ENCODE results near the gene FHIT.
"Not testable (repeated sequence)": the region's sequence is repeated elsewhere in the genome, so short reads cannot be mapped to it uniquely, and the experiment has no call there.

Gene FHIT

DNA sequence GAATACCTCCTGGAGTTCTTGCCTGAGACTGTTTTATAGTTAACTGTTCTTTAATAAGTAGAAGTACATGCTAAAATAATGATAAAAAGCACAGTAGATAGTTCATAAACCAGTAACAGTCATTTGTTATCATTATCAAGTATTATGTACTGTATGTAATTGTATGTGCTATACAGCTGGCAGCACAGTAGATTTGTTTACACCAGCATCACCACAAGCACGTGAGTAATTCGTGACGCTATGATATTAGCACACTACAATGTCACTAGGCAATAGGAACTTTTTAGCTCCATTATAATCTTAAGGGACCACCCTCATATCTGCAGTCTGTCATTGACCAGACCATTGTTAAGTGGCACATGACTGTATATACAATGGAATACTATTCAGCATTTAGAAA, 534.7 kb downstream of the FHIT start:
- DNase-seq (ENCODE audit: low read depth in 3 of 3), result no peak

DNA sequence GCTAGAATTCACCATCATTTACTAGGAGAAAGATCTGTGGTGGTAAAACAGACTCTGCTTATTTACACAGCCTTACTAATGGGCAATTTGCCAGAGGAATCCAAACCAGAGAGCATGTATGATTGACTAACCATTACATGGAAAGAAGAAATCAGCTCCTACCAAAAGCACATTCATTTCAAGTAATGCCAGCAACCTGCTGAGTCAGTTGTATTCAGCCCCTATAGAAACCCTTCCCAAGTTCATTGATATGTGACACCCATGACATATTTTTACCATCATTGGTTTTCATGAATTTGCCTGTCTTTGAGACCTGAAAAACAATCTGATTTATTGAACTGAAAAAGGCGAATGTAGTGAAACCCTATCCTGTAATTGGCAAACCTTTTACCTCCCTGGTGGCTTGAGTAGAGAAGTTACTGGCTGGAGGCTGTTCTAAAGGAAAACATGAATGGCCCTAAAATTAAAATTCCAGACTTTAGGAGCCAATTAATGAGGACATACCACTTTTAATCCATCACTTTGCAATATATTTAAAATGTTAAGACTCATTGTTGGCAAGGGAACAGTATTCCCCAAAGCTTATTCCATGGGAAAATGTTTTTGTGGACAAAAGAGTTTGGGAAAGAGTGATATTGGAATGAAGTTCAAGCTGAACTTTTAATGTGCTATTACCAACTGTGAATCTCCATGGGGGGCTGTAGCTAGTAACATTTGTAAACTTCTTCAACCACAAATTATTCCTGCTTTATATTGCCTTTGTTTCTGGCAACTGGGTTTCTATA, 542.9 kb downstream of the FHIT start:
- no peak for DNase-seq (ENCODE audit: low read depth in 3 of 3)

DNA sequence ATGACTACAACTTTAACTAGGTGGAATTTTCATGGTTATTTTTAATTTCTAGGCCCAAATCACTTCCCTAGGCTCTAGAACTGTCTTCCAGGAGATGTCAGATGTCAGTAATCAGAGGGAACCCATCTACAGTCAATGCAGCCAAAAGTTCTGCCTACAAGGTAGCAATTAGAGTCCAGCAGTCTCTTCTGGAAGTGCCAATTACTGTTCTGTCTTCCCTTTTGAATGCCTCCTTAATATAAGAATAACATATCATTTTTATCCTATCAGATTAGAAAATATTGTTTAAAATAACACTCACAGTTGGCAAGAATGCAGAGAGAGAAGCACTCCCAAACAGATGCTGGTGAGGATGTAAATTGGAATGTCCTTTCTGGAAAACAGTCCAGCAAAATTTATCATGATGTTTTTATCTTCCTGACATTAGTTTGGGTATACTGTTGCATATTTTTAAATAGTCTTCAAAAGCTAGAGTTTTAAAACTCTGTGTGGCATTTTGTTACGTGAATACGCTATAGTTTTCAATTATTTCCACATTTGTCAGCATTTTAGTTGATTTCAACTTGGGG, 543.7 kb downstream of the FHIT start:
- DNase-seq (ENCODE audit: low read depth in 3 of 3), result no peak

DNA sequence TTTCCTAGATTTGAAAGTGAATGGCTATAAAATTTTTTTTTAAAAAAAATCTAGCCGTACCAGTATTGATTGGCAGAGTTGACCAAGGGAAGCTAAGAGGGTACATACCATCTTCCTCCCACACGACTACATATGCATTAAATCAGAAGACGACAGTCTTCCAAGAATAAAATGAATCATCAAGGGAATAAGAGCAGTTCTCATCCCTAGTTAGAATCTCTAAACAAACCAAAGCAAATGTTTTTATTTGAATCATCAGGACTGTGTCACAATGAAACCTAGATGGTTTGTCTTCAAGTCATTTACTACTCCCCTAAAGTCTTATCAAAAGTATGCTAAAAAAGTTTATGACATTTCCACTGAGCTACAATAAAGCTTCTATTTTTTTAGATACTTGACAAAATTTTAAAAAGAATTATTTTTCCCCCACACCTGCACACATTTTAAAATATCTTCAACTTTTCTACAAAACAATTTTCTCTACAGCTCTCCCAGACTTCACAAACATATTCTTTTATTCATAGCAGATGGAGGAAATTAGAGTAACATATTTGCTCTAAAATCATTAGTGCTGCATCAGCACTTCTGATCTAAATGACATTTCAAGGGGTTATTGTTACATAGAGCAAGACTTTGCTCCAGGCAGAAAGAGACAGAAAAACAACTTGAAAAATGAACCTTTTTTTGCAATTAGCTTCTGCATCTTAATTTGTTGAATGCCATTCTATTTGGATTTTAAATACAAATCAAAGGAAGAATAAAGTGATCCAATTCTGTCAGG, 547.1 kb downstream of the FHIT start:
- no peak for DNase-seq (ENCODE audit: low read depth in 3 of 3)

DNA sequence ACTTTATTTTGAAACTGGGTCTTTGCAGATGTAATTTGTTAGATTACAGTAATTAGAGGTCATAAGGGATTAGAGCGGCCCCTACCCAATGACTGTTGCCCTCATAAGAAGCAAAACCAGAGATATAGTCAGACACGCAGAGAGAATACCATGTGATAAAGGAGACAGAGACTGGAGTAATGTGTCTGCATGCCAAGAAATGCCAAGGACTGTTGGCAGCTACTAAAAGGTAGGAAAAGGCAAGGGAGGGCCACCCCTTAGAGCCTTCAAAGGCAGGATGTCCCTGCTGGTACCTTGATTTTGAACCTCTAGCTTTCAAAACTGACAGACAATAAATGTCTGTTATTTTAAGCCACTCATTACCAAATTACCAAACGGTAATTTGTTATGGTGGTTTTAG, 548.2 kb downstream of the FHIT start:
- no peak for DNase-seq (ENCODE audit: low read depth in 3 of 3)

DNA sequence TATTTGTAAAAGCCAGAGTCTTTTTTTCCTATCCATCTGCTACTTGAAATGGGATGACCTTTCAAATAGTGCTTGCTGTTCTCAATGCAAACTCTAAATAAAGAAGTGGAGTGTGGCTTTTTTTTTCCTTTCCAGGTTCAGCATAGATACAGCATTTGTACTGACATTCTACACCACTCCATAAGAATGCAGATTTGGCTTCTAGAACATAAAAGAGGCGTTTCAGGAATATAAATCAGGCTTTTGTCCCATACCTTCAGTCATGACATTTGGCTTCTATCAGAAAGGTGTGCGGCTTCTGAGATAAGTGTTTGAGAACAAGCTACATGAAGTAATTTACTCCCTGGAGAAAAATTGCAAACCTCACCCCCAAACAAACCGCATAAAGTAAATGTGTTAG, 553.1 kb downstream of the FHIT start:
- DNase-seq (ENCODE audit: low read depth in 3 of 3), result no peak

DNA sequence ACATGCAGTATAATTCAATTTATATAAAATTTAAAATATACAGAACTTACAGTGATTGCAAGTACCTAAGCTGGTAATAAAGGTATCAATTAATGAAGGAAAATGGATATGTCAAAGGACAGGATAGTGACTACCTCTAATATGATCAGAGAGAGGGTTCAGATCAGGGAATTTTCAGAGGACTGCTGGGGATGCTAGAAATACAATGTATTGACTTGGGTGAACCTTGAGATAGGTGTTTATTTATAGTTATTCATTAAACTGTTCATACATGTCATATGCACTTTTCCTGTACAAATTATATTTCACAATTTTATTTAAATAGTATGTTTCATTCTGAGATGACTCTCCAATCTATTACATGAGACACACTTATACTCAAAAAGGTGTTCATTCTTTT, 554.1 kb downstream of the FHIT start:
- DNase-seq (ENCODE audit: low read depth in 3 of 3), result no peak

DNA sequence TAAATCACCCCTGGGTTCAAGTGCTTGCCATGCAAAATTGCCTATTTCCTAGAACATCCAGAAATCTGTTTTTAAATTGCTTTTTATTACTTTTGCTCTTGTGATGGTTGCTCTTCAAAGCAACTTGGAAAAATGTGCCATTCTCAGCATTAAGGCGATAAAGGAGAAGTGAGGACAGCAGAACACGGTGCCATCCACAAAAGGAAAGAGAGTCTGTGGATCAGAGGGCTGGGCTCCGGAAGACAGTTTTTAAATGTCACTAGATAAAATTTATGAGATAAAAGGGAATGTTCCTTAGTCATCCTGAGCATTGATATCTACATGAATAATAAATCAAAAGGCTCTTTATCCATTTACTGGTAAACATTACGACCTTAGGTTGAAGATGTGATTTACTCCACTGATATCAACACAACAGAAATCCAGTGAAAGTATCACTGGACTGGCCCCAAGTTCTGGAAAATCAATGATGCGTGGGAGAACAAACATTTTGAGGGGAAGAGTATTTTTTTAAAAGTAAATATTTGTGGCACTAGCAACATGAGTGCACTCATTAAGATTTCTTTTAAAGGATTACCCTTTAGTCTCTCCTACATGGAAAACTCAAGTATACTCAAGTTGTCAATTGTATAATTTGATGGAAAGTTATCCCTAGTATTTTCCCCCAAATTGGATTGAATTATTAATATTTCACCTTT, 554.7 kb downstream of the FHIT start:
- no peak for DNase-seq (ENCODE audit: low read depth in 3 of 3)

DNA sequence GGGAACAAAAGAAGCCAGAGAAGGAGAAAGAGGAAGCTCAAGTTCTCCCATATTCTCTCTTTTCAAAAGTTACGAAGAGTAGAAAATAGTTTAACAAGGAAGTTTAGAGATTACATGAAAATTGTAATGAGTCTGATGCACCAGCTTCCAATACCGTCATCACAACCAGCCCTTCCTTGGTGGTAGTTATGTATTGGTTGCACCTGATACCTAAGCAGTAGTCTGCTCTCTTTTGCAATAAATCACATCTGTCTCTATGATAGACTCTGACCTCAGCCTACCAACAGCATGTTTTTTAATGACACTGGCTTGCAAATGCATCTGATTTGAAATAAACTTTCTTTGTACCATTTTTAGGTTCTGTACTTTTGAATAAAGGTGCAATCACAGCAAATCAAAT, 575.8 kb downstream of the FHIT start:
- DNase-seq (ENCODE audit: low read depth in 3 of 3), result no peak

DNA sequence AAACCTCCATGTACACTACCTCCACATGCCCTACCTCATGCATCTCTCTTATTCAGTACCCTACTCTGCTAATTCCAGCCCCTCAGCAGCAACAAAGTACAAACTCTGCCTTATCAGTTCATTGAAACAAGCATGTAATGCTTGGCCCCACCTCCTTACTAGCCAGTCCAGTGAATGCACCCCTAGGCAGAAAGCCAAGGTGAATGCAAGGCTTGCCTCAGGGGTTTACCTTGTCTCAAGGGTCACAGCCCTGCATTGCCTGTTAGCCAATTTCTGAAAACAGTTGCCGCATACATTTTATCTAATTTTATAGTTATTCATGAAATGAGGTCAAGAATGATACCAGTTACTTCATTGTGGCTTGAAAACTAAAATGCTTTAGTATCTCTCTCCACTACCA, 576.4 kb downstream of the FHIT start:
- no peak for DNase-seq (ENCODE audit: low read depth in 3 of 3)

DNA sequence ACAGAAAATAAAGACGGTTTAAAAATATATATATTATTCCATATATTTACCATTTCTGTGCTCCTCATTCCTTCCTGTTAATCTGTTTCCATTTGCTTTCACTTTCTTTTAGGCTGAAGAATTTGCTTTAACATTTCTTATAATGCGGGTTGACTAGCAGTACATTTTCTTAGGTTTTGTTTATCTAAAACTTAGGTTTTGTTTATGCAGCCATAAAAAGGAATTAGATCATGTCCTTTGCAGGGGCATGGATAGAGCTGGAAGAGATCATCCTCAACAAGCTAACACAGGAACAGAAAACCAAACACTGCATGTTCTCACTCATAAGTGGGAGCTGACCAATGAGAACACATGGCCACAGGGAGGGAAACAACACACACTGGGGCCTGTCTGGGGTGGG, 578.1 kb downstream of the FHIT start:
- no peak for DNase-seq (ENCODE audit: low read depth in 3 of 3)

DNA sequence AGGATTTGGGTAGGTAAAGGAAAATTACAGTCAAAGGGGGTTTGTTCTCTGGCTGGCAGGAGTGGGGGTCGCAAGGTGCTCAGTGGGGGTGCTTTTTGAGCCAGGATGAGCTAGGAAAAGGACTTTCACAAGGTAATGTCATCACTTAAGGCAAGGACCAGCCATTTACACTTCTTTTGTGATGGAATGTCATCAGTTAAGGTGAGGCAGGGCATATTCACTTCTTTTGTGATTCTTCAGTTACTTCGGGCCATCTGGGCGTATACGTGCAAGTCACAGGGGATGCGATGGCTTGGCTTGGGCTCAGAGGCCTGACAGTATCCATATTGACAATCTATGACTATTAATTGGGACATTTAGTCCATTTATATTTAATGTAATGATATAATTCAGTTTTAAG, 578.9 kb downstream of the FHIT start:
- not testable (repeated sequence) for DNase-seq (ENCODE audit: low read depth in 3 of 3)

DNA sequence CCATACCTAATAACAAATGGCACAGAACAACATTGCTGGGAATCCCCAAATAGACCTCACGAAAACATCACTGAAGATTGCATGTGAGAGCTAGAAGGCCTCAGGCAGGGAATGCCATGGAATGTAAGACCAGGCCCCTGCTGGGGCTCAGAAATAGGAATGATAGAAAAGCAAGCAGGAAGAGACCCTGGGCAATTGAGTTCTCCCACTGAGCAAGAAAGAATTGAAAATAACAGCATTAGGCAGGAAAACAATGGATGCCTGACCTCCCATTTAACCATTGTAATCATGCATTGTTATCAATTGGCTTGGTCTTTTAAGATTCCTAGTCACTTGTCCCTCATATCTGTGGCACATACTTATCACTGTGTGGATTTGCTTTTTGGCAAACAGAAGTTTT, 581.6 kb downstream of the FHIT start:
- DNase-seq (ENCODE audit: low read depth in 3 of 3), result no peak

DNA sequence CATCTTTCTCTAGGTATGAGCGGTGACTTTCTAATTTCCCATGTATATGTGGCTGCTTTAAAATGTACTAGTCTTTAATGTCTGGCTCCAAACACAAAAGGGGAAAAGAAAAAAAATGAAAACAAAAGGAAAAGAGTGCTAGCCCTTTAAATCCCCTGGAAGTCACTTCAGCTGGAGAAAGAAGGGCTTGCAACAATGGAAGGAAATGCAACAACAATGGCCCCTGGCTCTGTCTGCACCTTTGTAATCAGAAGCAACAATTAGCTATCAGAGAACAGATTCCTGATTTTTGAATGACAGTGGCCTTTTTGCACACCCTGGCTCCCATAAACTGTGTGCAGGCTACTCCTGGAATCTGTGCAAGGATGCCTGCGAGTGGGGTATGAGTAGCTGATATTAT, 591.2 kb downstream of the FHIT start:
- no peak for DNase-seq (ENCODE audit: low read depth in 3 of 3)

DNA sequence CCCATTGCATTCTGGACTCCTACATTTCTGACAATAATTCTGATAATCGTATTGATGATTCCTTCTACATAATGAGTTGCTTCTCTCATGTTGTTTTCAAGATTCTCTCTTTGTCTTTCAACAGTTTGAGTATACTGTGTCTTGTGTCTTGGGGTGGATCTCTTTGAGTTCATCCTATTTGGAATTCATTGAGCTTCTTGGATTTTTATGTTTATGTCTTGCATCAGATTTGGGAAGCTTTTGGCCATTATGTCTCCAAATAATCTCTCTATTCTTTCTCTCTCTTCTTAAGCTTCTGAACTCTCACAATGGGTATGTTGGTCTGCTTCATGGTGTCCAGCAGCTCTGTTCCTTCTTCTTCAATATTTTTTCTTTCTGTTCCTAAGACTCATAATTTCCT, 592.2 kb downstream of the FHIT start:
- no peak for DNase-seq (ENCODE audit: low read depth in 3 of 3)

DNA sequence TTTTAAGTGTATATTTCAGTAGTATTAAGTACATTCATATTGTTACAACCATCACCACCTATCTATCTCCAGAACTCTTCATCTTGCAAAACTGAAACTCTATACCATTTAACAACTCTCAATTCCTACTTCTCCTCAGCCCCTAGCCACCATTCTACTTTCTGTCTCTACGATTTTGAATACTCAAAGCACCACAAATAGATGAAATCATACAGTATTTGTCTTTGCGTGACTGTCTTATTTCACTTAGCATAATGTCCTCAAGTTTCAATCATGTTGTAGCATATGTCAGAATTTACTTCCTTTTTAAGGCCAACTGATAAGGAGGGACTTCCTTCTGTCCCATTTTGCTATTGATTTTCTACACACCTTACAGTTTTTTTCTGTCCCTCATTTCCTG, 593.3 kb downstream of the FHIT start:
- no peak for DNase-seq (ENCODE audit: low read depth in 3 of 3)

DNA sequence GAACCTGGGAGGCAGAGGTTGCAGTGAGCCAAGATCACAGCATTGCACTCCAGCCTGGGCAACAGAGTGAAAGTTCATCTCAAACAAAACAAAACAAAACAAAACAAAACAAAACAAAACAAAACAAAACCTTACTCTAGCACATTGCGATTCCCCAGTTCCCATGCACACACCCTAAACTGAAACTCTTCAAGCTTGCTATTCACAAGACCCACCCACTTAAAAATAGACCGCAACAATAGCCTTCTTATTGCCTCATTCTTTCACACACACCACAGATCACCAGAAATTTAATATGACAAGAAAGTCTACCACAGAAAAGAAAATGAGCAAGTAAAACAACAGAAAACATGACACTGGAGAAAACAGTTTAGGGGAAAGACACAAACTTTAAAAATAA, 598.4 kb downstream of the FHIT start:
- DNase-seq (ENCODE audit: low read depth in 3 of 3), result no peak

DNA sequence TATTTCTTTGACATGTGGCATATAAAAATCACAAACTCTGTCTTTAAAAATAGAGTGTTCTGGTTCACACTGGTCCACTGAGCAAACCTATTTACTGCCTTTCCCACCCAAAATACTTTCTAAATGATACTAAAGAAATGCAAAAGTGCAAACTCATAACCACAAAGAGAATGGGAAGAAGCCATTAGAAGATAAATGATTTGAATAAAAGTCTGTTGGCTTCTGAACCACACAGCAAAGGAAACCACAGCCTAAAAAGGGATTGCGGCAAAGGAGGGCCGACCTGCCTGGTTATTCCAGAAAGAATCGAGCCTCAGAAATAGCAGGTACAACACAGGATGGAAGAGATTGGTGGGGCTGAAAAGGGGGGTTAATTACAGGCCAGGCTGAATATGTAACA, 599.5 kb downstream of the FHIT start:
- no peak for DNase-seq (ENCODE audit: low read depth in 3 of 3)

DNA sequence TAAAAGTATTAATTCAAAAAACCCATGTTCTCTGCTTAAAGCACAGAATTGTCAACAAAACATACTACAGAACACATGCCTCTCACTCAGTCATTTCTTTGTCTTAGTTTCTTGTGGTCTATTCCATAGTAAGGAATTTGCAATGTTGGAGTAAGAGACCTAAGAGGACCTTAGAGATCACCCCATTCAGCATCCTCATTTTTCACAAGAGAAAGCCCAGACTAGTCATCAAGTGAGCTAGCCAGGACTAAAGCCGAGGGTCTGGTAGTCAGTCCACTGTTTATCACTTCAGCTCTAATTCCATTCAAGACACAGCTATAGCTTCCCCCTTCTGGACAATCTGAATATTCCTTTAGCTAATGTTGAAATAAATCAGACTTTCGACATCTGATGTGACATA, 601.1 kb downstream of the FHIT start:
- DNase-seq (ENCODE audit: low read depth in 3 of 3), result no peak

DNA sequence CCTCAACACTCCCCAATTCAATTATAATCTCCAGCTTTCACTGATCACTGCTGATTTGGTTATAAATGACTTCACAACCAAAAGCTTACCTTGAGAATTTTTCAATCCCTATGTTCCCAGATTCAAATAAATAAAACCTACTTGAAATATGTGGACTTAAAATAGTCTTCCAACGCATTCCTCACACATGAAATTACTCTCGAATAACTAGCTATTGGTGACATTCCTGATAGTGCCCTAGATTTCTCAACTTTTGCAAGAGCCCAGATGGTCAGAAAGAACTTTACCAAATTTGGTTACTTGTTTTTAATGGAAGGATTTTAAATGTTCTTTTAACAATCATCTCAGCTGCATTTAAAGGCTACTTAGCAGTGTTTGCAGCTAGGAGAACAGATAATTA, 605.5 kb downstream of the FHIT start:
- DNase-seq (ENCODE audit: low read depth in 3 of 3), result no peak

DNA sequence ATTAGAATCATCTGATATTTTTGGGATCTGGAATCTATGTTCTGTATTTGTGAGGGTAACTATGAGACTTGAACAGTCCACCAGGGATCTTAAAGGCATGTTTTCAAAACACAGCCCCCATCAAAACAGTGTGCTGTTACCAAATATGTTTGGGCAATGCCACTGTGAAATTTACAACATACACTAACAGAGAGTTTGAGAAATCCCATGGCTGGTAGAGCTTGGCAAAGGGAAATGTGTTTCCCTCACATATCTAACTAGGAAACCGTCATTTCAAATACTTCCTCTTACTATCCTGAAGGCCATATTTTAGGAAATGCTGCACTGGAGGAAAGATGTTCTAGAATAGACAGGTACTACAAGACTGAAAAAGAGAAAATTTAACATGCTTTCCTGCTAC, 607.4 kb downstream of the FHIT start:
- no peak for DNase-seq (ENCODE audit: low read depth in 3 of 3)

DNA sequence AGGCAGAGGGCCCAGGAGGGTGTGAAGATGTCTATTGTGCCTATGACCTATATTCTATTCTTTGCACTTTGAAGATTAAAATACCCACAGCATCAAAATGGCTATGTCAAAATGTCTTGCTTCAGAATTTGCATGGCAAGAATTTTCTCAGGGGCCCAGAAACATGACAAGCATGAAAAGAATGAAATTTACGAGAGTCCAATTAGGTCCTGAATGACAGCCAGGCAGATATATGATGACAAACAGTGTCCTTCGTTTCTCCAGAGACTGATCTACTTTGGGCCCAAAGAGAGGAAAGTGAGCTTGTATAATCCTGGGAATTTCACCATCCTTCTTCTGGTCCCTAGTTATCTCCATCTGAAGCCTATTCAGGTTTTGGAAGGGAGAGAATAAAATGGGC, 609.9 kb downstream of the FHIT start:
- no peak for DNase-seq (ENCODE audit: low read depth in 3 of 3)

DNA sequence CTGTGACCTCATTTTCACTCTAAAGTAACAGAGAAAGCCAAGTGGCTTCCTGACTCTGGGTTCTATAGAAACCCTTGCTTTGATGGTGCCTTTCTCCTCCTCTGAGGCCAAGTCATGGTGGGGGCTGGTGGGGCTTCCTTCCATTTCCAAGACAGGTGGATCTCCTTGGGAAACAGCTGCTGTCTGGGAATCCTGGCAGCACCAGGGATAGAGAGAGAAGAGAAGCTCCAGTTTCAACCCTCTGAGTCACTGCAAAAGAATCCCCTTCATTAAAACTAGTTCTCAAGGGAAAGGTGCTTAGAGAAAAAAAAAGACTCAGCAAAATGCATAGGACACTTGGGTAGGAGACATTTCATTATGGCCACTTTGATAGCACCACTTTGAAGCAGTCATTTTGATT, 614.4 kb downstream of the FHIT start:
- no peak for DNase-seq (ENCODE audit: low read depth in 3 of 3)
